A172 (cell line): ENCODE results near the gene PPP1R12B. TPM values are rescaled to one million over a fixed set of nuclear protein-coding genes. Genes with fewer than 3 reads are reported as not detected.
A peak's percentile ranks its signal among the peaks of the same experiment; 100 is the strongest.
"Not testable (repeated sequence)": the region's sequence is repeated elsewhere in the genome, so short reads cannot be mapped to it uniquely, and the experiment has no call there.

Source experiments
- DNase-seq: peaks from one replicate; pipeline ENCODE4 v3.0.0-alpha.2; 2015; ENCODE audit warnings: low spot score
- total RNA-seq: library from RNA; depleted of rRNA; stranded (reverse); fragments of >200 nt; shearing (Covaris generic); gene quantifications from 2 replicates; pipeline ENCODE4 v1.2.3, GENCODE V29; 2014; rRNA removed

The PPP1R12B gene
- total RNA-seq, 1 experiment from 2014 or later, result 15.6 TPM

- not testable (repeated sequence) for DNase-seq
Observed at GRCh38 chr1:202630096-202630495, 281.6 kb downstream of the PPP1R12B start.

DNA sequence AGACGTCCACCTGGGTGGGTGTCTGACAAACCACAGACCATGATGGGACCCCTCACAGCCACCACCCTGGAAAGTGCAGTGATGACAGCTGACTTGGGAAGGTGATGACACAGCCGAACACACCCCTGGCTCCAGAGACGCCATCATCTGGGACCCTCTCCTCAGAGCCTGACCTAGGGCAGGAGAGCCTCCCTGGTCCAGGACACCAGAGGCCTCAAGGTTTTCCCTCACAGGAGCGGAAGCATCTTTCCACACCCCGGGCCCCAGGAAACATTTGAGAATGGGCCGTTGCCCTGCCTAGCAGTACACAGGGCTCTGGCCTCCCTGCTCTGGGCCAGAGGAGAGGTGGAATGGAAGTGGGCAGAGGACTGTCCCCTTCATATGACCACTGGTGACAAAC is 282.0 kb downstream of the PPP1R12B start:
- no peak for DNase-seq

GRCh38 chr1:202631076-202631923 is 282.8 kb downstream of the PPP1R12B start:
- DNase-seq, result no peak

- DNase-seq, result no peak
Observed at GRCh38 chr1:202632241-202632640, 283.7 kb downstream of the PPP1R12B start.

GRCh38 chr1:202636171-202636570 is 287.7 kb downstream of the PPP1R12B start:
- not testable (repeated sequence) for DNase-seq

DNA sequence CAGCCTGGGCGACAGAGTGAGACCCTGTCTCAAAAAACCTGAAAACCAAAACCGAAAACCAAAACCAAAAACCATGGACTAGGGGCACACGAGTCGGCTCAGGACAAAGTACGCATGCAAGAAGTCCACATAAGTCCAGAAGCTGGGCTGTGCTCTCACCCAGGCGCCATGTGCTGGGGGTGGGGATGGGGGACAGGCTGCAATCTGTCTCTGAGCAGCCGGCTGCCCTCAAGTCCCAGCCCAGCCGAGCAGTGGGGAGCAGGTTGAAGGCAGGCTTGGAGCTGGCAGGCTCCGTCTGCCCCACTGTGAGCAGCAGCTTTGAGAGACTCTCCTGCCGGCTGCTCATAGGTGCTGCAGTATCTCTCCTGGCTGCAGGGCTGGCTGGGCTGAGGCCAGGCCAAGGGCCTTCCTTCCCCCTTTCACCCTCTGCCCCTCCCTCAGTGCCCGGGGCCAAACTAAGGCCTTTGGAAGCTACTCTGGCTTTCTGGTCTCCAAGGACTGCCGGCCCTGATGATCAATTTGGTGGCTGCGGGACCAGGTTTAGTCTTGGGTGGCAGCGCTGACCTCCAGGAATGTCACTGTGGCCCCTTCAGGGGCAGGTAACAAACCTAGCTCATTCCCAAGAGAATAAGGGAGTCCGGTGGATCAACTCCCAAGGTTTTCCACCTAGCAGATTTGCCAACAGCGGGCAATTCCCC is 289.0 kb downstream of the PPP1R12B start:
- DNase-seq, result not testable (repeated sequence)

GRCh38 chr1:202638019-202638700 is 289.7 kb downstream of the PPP1R12B start:
- DNase-seq, result no peak

- DNase-seq, result not testable (repeated sequence)
Observed at GRCh38 chr1:202638701-202639305, 290.3 kb downstream of the PPP1R12B start.

GRCh38 chr1:202639500-202639899 is 291.0 kb downstream of the PPP1R12B start:
- DNase-seq, result peak; percentile 45

GRCh38 chr1:202642212-202642611 is 293.7 kb downstream of the PPP1R12B start:
- DNase-seq, result no peak

Other genes with a start within 250 kb of the PPP1R12B start
- 0.03 and 0.60 TPM in 2 replicates for gene GPR37L1, start 225.8 kb upstream of the PPP1R12B start, total RNA-seq
- gene ARL8A, start 204.0 kb upstream of the PPP1R12B start, total RNA-seq, result 42.6 and 57.9 TPM in 2 replicates
- not detected in 2 replicates for gene PTPN7, start 188.1 kb upstream of the PPP1R12B start, total RNA-seq
- gene LGR6, start 154.9 kb upstream of the PPP1R12B start, total RNA-seq, result not detected in 2 replicates
- 202 and 205 TPM in 2 replicates for gene UBE2T, start 6.8 kb upstream of the PPP1R12B start, total RNA-seq